IPS-NIHi7 (cell line): ENCODE data around the gene HES4.
A peak's percentile ranks its signal among the peaks of the same experiment; 100 is the strongest.

Experiments
- DNase-seq: peaks from one replicate; pipeline ENCODE4 v3.0.0; 2012; ENCODE audit warnings: mixed read lengths; ENCODE audit errors: extremely low spot score

The HES4 gene

GRCh38 chr1:965526-966134, 34.3 kb downstream of the HES4 start:
- DNase-seq: no peak

GRCh38 chr1:964691-965525, 35.0 kb downstream of the HES4 start:
- DNase-seq: no peak

- DNase-seq: no peak
These were observed 36.0 kb downstream of the HES4 start for GRCh38 chr1:963746-964525.

- no peak for DNase-seq
These were observed 36.6 kb downstream of the HES4 start for GRCh38 chr1:963301-963651.

- DNase-seq: no peak
These were observed 37.3 kb downstream of the HES4 start for GRCh38 chr1:962381-963300.

- no peak for DNase-seq
These were observed 38.7 kb downstream of the HES4 start for GRCh38 chr1:961132-961669.

- peak; percentile 85 for DNase-seq
These were observed 39.4 kb downstream of the HES4 start, which contains the start of gene KLHL17 for GRCh38 chr1:960363-961131. TSS of gene KLHL17 (plus strand) at chr1:960584. CDS start at chr1:960694, 110 bp downstream.

GRCh38 chr1:959731-960362, 40.0 kb downstream of the HES4 start:
- DNase-seq: no peak

GRCh38 chr1:958823-959730, 40.8 kb downstream of the HES4 start, which contains the start of gene NOC2L:
TSS of gene NOC2L (minus strand) at chr1:959256. CDS start at chr1:959240, 16 bp downstream.
- DNase-seq: peak; percentile 91

GRCh38 chr1:956636-957035, 43.3 kb downstream of the HES4 start:
- DNase-seq: no peak

GRCh38 chr1:955474-955873, 44.4 kb downstream of the HES4 start:
- DNase-seq: no peak

GRCh38 chr1:954927-955326, 45.0 kb downstream of the HES4 start:
- no peak for DNase-seq

GRCh38 chr1:953524-954320, 46.2 kb downstream of the HES4 start:
- DNase-seq: no peak

GRCh38 chr1:952603-953002, 47.3 kb downstream of the HES4 start:
- no peak for DNase-seq

- no peak for DNase-seq
These were observed 47.7 kb downstream of the HES4 start for GRCh38 chr1:952201-952600.

GRCh38 chr1:951364-951763, 48.5 kb downstream of the HES4 start:
- DNase-seq: peak; percentile 67

- no peak for DNase-seq
These were observed 49.0 kb downstream of the HES4 start for GRCh38 chr1:950881-951280.

- no peak for DNase-seq
These were observed 49.6 kb downstream of the HES4 start for GRCh38 chr1:950268-950667.
